Activated T-helper 1 cell treated with anti-CD3 and anti-CD28 coated beads, Interleukin-12 subunit alpha, Interleukin-12 subunit beta, Interleukin-2, Interleukin-4 antibody, amounts not matched to agents 30 ng/mL and 10 ng/mL and 1 ng/mL, durations not matched to agents 14 hours and 24 hours and 36 hours (primary cell): ENCODE data around the gene NR2C2. TPM values are rescaled to one million over a fixed set of nuclear protein-coding genes. Genes with fewer than 3 reads are reported as not detected.

Experiments
- DNase-seq: peaks from one replicate; pipeline ENCODE4 v3.0.0; 2021; ENCODE audit warnings: low spot score
- H3K27ac Mint-ChIP-seq: one replicate; pipeline ENCODE4 v1.8.0; 2021; ENCODE audit warnings: mild to moderate bottlenecking, mixed read lengths
- H3K27me3 Mint-ChIP-seq: one replicate; pipeline ENCODE4 v1.8.0; 2022; ENCODE audit warnings: mild to moderate bottlenecking, moderate library complexity, mixed read lengths; ENCODE audit not compliant: insufficient read depth
- H3K36me3 Mint-ChIP-seq: one replicate; pipeline ENCODE4 v1.8.0; 2021; ENCODE audit warnings: low read depth, mixed read lengths
- H3K4me1 Mint-ChIP-seq: one replicate; pipeline ENCODE4 v1.8.0; 2021; ENCODE audit warnings: low read depth, mixed read lengths
- H3K4me3 Mint-ChIP-seq: one replicate; pipeline ENCODE4 v1.8.0; 2021; ENCODE audit warnings: mild to moderate bottlenecking, moderate library complexity, mixed read lengths
- H3K9me3 Mint-ChIP-seq: one replicate; pipeline ENCODE4 v1.8.0; 2021; ENCODE audit warnings: mixed read lengths
- intact Hi-C: fragments of 100-400 bp; cut with micrococcal nuclease; formaldehyde crosslinking; loops from one replicate; pipeline ENCODE4 v1.15.1; 2024
- total RNA-seq: library from RNA; stranded (reverse); gene quantifications from 2 replicates; pipeline ENCODE4 v1.2.3, GENCODE V29; 2022

Gene NR2C2
- total RNA-seq, 1 donor from 2014 or later, result 50.7 TPM

DNA sequence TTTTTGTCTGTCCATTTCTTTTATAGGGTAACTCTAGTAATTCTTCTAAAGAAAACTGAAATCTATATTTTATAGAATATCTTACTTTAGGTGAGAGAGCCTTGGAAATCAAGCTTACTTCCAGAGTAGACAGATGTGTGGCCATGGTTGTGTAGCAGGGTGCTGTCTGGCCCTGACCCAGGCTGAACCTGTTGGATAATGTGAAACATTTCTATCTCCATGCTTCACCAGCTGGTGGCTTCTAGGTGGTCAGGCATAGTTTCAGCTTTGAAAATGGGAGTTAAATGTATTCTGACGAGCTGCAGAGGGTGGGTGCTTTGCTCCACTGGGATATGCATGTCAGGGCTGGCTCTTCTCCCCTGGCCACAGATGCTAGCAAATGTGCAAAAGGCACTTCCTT lies 20.8 kb upstream of the NR2C2 start:
- intact Hi-C loops, result loop anchor here (5.0 kb wide), 1 partner anchor 126 kb away; no protein-coding TSS in a partner anchor
- Mint-ChIP-seq H3K27ac (no peak overlapping the region), H3K4me3 (no peak overlapping the region), H3K4me1 (no peaks in the 10 kb centered on the region), H3K9me3 (no peaks in the 10 kb centered on the region), H3K36me3 (no peaks in the 10 kb centered on the region), H3K27me3 (peaks cover 4% of the 10 kb centered on the region)
- no peak for DNase-seq

GRCh38 chr3:14927308-14927707 lies 20.1 kb upstream of the NR2C2 start:
- Mint-ChIP-seq H3K4me3 (no peak overlapping the region), H3K27ac (no peak overlapping the region), H3K9me3 (no peaks in the 10 kb centered on the region), H3K4me1 (no peaks in the 10 kb centered on the region), H3K27me3 (peaks cover 4% of the 10 kb centered on the region), H3K36me3 (no peaks in the 10 kb centered on the region)
- intact Hi-C loops, result loop anchor here (5.0 kb wide), 1 partner anchor 125 kb away; no protein-coding TSS in a partner anchor
- DNase-seq, result no peak

DNA sequence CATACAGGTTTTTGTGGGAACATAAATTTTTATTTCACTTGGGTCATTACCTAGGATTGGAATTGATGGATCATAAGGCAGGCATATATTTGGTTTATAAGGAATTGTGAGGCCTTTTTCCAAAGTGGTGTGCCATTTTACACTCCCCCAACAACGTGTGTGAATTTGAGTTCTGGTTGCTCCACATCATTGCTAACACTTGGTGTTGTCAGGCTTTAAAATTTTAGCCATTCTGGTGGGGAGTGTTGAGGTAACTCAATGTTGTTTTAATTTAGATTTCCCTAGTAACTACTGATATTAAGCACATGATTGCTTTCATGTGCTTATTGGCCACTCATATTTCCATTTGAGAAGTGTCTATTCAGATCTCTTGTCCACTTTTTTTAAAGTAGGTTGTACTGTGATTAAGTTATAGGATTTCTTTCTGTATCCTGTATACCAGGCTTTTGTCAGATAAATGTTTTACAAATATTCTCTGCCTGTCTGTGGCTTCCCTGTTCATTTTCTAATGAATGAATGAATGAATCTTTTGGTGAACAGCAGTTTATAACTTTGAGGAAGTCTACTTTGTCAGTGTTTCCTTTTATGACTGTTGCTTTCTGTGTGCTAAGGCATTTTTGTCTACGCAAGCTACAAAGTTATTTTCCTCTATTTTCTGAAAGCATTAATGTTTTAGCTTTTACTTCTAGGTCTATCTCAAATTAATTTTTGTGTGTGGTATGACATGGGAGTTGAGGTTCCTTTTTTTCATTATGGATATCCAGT lies 17.9 kb upstream of the NR2C2 start:
- no peaks in the 10 kb centered on the region for H3K4me1 Mint-ChIP-seq
- intact Hi-C loops, result loop anchor here (5.0 kb wide), 1 partner anchor 123 kb away; no protein-coding TSS in a partner anchor
- no peak overlapping the region for H3K27ac Mint-ChIP-seq
- no peak for DNase-seq
- no peaks in the 10 kb centered on the region for H3K36me3 Mint-ChIP-seq
- no peak overlapping the region for H3K4me3 Mint-ChIP-seq
- peaks cover 4% of the 10 kb centered on the region for H3K27me3 Mint-ChIP-seq
- no peaks in the 10 kb centered on the region for H3K9me3 Mint-ChIP-seq

GRCh38 chr3:14933820-14934425 lies 13.5 kb upstream of the NR2C2 start:
- peaks cover 4% of the 10 kb centered on the region for H3K27me3 Mint-ChIP-seq
- no peak overlapping the region for H3K4me3 Mint-ChIP-seq
- no peak overlapping the region for H3K27ac Mint-ChIP-seq
- H3K4me1 Mint-ChIP-seq, result no peaks in the 10 kb centered on the region
- intact Hi-C loops, result no loop called here
- H3K9me3 Mint-ChIP-seq, result no peaks in the 10 kb centered on the region
- H3K36me3 Mint-ChIP-seq, result no peaks in the 10 kb centered on the region
- no peak for DNase-seq

DNA sequence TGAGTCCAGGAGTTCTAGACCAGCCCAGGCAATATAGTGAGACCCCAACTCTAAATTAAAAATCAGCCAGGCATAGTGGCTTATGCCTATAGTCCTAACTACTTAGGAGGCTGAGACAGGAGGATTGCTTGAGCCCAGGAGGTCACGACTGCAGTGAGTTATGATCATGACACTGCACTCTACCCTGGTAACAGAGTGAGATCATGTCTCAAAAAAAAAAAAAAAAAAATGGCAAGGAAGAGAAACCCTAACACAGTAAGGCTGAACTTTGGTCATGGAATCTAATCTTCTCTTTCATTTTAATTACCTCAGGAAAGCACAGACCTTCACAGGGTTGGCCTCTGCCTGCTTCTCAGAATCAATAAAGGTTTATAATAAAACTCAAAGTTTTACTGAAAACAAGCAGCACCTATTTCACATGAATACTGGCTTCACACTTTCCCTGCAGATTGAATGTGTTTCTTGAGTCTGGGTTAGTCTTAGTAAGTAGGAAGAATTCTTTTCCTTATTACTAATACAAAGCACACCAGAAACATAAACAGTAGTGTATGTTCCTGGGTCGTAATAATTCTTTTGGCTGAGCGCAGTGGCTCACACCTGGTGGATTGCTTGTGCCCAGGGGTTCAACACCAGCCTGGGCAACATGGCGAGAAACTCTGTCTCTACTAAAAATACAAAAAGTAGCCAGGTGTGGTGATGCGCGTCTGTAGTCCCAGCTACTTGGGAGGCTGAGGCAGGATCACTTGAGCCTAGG lies 11.6 kb upstream of the NR2C2 start:
- Mint-ChIP-seq H3K4me1 (no peaks in the 10 kb centered on the region), H3K36me3 (peaks cover 1% of the 10 kb centered on the region), H3K27me3 (peaks cover 3% of the 10 kb centered on the region), H3K4me3 (no peak overlapping the region), H3K9me3 (no peaks in the 10 kb centered on the region), H3K27ac (no peak overlapping the region)
- no peak for DNase-seq
- intact Hi-C loops, result no loop called here

- peaks cover 10% of the 10 kb centered on the region for H3K36me3 Mint-ChIP-seq
- no peak for DNase-seq
- peaks cover 4% of the 10 kb centered on the region for H3K4me1 Mint-ChIP-seq
- no peak overlapping the region for H3K4me3 Mint-ChIP-seq
- no peak overlapping the region for H3K27ac Mint-ChIP-seq
- H3K27me3 Mint-ChIP-seq, result no peaks in the 10 kb centered on the region
- intact Hi-C loops, result no loop called here
- H3K9me3 Mint-ChIP-seq, result no peaks in the 10 kb centered on the region
Measured at GRCh38 chr3:14938954-14939353, 8.4 kb upstream of the NR2C2 start.

DNA sequence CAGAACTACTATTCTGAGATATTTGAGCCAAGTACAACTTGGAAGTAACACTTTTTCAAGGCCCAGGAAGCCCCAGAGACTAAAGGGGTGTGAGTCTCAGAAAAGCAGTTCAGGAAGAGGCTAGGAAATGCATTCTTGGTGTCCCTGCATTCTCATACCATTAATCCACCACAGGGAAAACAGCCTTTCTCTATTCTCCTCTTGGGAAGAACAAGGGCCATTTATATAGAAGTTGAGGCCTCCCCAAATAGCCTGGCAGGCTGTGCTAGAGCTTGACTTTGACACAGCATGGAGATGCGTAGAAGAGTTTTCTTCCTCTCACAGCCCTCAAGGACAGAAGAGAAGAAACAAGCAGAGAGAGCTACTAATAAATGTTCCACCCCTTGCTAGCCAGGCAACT lies 5.5 kb upstream of the NR2C2 start:
- Mint-ChIP-seq H3K27ac (no peak overlapping the region), H3K9me3 (no peaks in the 10 kb centered on the region)

GRCh38 chr3:14943042-14943441 lies 4.3 kb upstream of the NR2C2 start:
- no peak for DNase-seq
- intact Hi-C loops, result loop anchor here (10.0 kb wide), 2 partner anchors 508 to 1322 kb away; partner anchors contain the start of genes DPH3 and OXNAD1
- H3K4me3 Mint-ChIP-seq, result no peak overlapping the region
- H3K27ac Mint-ChIP-seq, result no peak overlapping the region
- H3K27me3 Mint-ChIP-seq, result no peaks in the 10 kb centered on the region
- H3K9me3 Mint-ChIP-seq, result no peaks in the 10 kb centered on the region
- peaks cover 15% of the 10 kb centered on the region for H3K4me1 Mint-ChIP-seq
- H3K36me3 Mint-ChIP-seq, result peaks cover 27% of the 10 kb centered on the region

More for the DNA sequence above, 5.5 kb upstream of the NR2C2 start:
- peaks cover 24% of the 10 kb centered on the region for H3K36me3 Mint-ChIP-seq
- H3K27me3 Mint-ChIP-seq, result no peaks in the 10 kb centered on the region
- H3K4me1 Mint-ChIP-seq, result peaks cover 15% of the 10 kb centered on the region
- H3K4me3 Mint-ChIP-seq, result no peak overlapping the region
- intact Hi-C loops, result loop anchor here (10.0 kb wide), 2 partner anchors 507 to 1323 kb away; partner anchors contain the start of genes DPH3 and OXNAD1
- DNase-seq, result no peak

DNA sequence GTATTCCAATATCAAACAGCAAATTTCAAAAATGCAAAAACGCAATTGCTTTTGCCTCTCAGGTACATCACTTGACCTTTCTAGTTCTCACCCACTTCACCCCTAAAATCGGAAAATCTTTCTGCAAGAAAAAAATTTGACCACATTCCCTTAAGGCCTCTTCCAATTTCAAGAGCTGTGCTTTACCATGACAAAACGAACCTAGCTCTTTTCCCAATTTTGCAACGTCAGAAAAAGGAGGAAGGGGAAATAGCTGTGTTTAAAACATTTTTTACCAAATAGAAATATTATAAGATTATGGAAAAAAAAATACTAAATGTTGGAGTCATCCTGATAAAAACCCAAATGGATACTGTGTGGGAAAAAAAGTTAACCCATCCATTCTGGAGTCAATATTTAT lies 1.1 kb upstream of the NR2C2 start:
- Mint-ChIP-seq H3K36me3 (peaks cover 38% of the 10 kb centered on the region), H3K27me3 (no peaks in the 10 kb centered on the region), H3K27ac (peak overlapping the region; percentile 20), H3K4me1 (peaks cover 38% of the 10 kb centered on the region), H3K4me3 (peak overlapping the region; percentile 97), H3K9me3 (no peaks in the 10 kb centered on the region)
- no peak for DNase-seq
- intact Hi-C loops, result loop anchor here (2.0 to 10.0 kb wide), 6 partner anchors 481 to 1979 kb away; partner anchors contain the start of genes DPH3, EAF1, METTL6 and OXNAD1

- no peak for DNase-seq
- Mint-ChIP-seq H3K4me1 (peaks cover 38% of the 10 kb centered on the region), H3K36me3 (peaks cover 38% of the 10 kb centered on the region), H3K27me3 (no peaks in the 10 kb centered on the region), H3K27ac (peak overlapping the region; percentile 95), H3K9me3 (no peaks in the 10 kb centered on the region), H3K4me3 (peak overlapping the region; percentile 97)
- intact Hi-C loops, result loop anchor here (2.0 to 10.0 kb wide), 6 partner anchors 481 to 1979 kb away; partner anchors contain the start of genes DPH3, EAF1, METTL6 and OXNAD1
Measured at GRCh38 chr3:14946739-14947099, 664 bp upstream of the NR2C2 start.

DNA sequence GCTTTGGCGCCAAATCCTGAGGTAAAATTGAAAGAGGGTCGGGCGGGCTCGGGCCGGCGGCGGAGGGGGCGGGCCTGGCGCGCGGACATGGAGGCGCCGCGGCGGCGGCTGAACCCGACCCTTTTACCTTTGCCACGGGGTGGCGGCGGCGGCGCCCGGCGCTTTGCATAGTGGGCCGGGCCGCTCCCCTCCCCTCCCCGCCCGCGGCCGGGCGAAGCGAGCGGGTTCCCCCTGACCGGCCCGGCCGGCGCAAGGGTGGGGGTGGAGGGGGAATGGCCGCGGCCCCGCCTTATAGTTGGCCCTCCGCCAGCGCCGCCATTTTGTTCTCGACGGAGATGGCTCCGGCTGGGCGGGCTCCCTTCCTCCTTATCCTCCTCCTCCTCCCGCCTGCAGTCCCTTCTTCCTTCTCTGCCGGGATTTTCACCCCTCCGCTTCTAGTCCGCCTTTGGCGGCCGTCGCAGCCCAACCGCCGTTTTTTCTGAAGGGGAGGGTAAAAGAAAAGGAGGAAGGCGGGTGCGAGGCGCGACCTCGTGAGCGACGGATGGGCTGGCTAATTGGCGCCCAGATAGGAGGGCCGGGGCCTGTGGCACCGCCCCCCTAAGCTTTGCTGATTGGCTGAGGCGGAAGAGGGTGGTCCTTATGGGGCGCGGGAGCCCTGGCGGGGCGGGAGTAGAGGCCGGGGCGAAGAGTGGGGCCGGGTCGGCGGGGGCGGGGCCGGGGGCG lies 664 bp downstream of the NR2C2 start:
- H3K4me3 Mint-ChIP-seq, result peak overlapping the region; percentile 97
- intact Hi-C loops, result loop anchor here (1.0 to 10.0 kb wide), 15 partner anchors 11 to 1981 kb away; partner anchors contain the start of genes BTD, CAPN7, CCDC174 and CHCHD4
- H3K4me1 Mint-ChIP-seq, result peaks cover 35% of the 10 kb centered on the region
- H3K27ac Mint-ChIP-seq, result peak overlapping the region; percentile 100
- H3K9me3 Mint-ChIP-seq, result no peaks in the 10 kb centered on the region
- H3K36me3 Mint-ChIP-seq, result peaks cover 34% of the 10 kb centered on the region
- DNase-seq, result peak; percentile 95
- no peaks in the 10 kb centered on the region for H3K27me3 Mint-ChIP-seq

- Mint-ChIP-seq H3K9me3 (no peaks in the 10 kb centered on the region), H3K36me3 (peaks cover 31% of the 10 kb centered on the region)
- DNase-seq, result no peak
Measured at GRCh38 chr3:14948609-14949038, 1.2 kb downstream of the NR2C2 start.

More at GRCh38 chr3:14948609-14949038, 1.2 kb downstream of the NR2C2 start:
- Mint-ChIP-seq H3K27me3 (no peaks in the 10 kb centered on the region), H3K27ac (peak overlapping the region; percentile 100), H3K4me1 (peaks cover 34% of the 10 kb centered on the region), H3K4me3 (peak overlapping the region; percentile 97)
- intact Hi-C loops, result loop anchor here (1.0 to 10.0 kb wide), 13 partner anchors 11 to 1981 kb away; partner anchors contain the start of genes BTD, CAPN7, CCDC174 and CHCHD4
